ENCODE results near the gene PLA2G4A.

The PLA2G4A gene

DNA sequence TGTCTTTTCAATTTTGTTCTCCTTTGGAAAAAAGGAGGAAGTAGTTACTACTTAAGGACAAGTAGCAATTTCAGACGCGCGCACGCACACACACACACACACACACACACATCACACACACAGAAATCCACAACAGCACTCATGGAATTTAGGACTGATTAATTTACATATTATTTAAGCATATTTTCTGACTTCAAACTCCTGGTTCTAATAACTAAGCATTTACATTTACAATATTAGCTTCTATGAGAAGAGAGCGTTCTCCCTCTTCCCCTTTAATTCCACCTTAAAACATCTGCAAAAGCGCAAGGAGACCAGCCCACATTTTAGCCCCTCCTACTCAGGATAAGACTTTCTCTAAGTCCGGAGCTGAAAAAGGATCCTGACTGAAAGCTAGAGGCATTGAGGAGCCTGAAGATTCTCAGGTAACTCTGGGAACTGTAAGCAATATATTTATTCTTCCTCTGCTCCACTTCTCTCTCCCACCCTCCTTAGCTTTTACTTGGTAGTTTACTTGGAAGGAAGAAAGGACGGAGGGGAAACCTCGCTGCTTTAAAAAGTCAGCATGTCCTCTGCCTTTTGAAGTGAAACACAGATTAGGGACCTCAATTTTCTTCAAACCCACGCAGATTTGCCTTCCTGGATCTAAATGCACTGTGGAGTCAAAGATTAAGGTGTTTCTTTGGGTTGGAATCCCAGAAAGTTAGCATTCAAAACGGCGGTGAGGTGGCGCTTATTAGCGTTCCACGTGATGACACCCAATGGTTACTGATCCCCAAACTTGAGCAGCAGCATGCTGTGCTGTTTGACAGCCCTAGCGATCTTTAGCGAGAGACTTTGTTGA, at the start of gene PLA2G4A:
Gene PLA2G4A, plus strand, starts transcription at position 339 of the 844 bp plus-strand sequence. CDS start 25,406 bp downstream, outside the sequence.
- FAIRE-seq (no peak), DNase-seq (ENCODE audit: low spot score) (peak; percentile 51)

DNA sequence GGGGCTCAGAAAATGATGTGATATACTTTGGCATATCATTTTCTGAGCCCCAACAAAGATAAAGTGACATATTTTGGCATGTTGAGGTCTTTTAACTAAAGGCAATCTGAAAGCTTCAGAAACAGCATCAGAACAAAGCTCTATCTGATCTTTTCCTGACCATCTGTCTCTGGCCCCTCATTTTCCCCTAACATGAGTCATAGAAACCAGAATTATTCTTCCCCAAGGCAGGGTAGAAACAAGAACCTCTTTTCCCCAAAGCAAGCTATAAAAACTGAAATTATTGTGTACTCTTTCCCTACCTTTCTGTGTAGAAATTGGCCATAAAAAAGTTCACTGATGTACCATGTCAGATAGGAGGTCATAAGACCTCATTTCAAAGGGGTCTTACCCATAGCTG, 48.7 kb upstream of the PLA2G4A start:
- DNase-seq (ENCODE audit: low spot score) (no peak), FAIRE-seq (no peak)

GRCh38 chr1:186781730-186782129, 47.0 kb upstream of the PLA2G4A start:
- FAIRE-seq (no peak), DNase-seq (ENCODE audit: low spot score) (no peak)

GRCh38 chr1:186782791-186783190, 46.0 kb upstream of the PLA2G4A start:
- no peak for DNase-seq (ENCODE audit: low spot score)
- FAIRE-seq: no peak

DNA sequence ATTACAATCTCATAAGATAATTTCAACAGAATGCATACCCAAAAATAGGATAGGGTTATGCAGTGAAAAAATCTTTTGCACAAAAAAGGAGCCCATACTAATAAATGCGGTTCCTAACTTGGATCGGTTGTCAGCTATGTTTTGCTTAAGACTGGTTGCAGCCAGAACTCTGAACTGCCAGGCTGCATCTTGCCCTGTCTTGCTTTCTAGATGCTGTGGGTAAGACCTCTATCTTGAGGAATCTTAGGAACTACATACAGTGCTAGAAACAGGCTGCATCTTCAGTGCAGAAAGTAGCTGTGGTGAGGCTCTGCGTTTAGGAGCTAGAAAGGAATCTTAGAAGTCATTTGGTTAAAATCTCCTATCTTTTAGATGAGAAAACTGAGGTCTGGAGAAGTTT, 45.6 kb upstream of the PLA2G4A start:
- DNase-seq (ENCODE audit: low spot score) (no peak), FAIRE-seq (no peak)

- DNase-seq (ENCODE audit: low spot score) (no peak), FAIRE-seq (no peak)
Measured at GRCh38 chr1:186785503-186785902, 43.2 kb upstream of the PLA2G4A start.

DNA sequence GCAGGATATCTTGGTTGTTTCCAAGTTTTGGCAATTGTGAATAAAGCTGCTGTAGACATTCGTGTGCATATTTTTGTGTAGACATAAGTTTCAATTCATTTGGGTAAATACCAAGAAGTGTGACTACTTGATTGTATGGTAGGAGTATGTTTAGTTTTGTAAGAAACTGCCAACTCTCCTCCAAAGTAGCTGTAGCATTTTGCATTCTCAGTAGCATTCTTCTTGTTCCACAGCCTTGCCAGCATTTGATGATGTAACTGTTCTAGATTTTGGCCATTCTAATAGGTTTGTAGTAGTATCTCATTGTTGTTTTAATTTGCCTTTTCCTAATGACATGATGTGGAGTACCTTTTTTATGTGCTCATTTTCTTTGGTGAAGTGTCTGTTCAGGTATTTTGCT, 38.6 kb upstream of the PLA2G4A start:
- no peak for FAIRE-seq

GRCh38 chr1:186792870-186793581, 35.7 kb upstream of the PLA2G4A start:
- DNase-seq (ENCODE audit: low spot score): peak; percentile 8
- no peak for FAIRE-seq

More for the DNA sequence above, 38.6 kb upstream of the PLA2G4A start:
- DNase-seq (ENCODE audit: low spot score): no peak

DNA sequence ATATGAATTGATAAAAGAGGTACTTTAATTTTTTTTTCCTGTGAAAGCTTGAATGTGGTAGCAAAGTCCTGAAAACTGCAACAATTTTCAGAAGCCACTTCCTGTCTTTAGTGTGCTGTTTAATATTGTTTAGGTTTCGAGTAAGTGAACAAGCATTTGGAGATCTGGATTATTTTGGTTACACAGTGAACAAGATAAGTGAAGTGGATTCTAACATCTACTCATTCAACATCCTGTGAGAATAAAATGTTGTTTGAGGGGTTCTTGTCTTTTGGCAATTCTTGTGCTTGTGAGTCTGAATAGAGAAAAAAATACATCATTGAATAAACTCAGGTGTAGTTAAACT, 35.2 kb upstream of the PLA2G4A start:
- FAIRE-seq: no peak
- no peak for DNase-seq (ENCODE audit: low spot score)

DNA sequence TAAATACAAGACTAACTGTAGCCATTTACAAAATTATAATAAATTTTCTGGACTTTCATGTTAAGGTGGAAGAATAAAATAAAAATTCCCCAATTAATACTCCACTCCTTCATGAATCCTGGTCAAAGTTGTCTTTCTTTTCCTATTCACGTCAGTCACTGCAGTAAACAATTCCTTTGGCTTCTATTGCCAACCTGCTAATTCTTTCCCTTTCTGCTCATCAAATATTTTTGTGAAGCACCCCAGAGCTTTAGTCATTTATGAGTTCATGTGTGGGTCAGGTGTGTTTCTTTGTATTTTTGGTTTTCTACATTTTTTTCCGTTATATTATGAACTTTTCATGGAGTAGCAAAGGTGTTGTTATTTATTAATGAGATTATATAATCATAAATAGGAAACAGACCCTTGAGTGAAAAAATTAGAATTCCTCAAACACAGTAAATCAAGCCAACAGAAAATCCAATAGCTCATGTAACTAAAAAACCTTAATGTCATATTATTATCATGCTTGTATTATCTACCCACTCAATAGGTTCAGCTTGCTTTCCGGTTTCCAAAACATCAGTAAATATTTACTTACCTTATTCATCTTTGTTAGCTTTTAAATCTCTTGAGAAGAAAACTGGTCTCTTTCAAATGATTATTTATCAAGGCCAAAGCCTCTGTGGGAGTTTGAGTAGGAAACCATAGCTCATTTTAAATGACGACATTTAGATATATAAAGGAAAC, 29.6 kb upstream of the PLA2G4A start:
- no peak for FAIRE-seq
- DNase-seq (ENCODE audit: low spot score): no peak

DNA sequence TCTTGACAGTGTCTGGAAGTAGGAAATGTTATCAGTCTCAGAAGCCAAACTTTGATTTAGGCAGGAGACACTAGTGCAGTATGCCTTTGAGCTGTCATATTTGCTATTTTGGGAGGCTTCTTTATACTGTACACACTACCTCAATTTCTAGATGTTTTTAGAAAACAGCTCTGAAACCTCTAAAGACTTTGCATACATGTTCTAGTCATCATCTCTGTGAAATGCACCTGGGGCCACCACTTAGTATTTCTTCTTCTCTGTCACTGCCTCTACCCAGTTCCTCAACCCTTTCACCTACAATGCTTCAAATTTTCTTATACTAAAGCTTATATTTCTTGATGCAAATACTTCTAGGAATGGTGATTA, 29.1 kb upstream of the PLA2G4A start:
- DNase-seq (ENCODE audit: low spot score): no peak
- no peak for FAIRE-seq

GRCh38 chr1:186802388-186802787, 26.4 kb upstream of the PLA2G4A start:
- no peak for FAIRE-seq
- DNase-seq (ENCODE audit: low spot score): no peak

DNA sequence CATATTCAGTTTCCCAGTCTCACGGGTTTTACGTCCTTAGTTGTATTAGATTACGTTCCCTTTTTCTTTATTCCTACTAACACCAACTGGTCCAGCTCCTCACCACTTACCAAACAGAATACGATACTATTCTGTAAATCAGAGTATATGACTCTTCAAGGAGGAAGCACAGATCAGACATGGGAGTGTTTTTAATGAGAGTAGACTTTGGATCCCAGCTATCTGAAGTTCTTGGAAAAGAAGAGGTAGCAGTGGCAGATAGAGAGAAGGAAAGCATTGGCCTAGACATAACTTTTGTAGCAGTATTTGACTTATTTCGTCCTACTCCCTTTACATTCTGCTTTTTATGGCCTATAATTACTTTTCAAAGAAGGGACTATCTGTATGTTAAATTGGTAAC, 24.1 kb upstream of the PLA2G4A start:
- no peak for DNase-seq (ENCODE audit: low spot score)
- FAIRE-seq: no peak

GRCh38 chr1:186806477-186806876, 22.3 kb upstream of the PLA2G4A start:
- FAIRE-seq (no peak), DNase-seq (ENCODE audit: low spot score) (peak; percentile 11)

GRCh38 chr1:186807163-186807562, 21.6 kb upstream of the PLA2G4A start:
- no peak for DNase-seq (ENCODE audit: low spot score)
- FAIRE-seq: no peak

DNA sequence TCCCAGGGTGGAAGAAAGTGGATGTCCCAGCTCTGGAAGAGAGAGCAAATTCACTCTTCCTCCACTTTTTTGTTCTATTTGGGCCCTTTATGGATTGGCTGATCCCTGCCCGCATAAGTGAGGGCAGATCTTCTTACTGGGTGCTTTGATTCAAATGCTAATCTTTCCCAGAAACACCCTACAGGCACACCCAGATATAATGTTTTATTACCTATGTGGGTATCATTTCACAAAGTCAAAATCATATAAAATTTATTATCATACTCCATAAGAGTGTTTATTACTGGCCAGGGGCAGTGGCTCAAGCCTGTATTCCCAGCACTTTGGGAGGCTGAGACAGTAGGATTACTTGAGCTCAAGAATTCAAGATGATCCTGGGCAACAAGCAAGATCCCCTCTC, 16.9 kb upstream of the PLA2G4A start:
- FAIRE-seq (no peak), DNase-seq (ENCODE audit: low spot score) (no peak)

DNA sequence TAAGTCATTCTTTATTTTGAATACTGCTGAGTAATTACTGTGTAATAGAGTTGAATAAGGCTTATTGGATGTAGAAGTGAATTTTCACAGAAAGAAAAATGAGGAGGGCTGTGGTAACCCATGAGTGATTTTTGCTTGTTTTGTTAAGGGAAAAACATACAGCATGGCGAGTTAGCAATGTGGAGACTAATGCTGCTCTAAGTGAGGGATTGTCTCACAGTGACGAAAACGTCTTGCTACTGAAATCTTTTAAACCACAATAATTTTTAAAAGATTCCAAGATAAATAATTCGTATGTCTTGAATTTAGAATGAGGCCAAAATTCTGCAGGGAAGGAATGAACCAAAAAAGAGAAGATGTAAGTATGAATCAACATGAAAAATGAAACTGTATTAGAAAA, 16.2 kb upstream of the PLA2G4A start:
- FAIRE-seq (no peak), DNase-seq (ENCODE audit: low spot score) (no peak)

DNA sequence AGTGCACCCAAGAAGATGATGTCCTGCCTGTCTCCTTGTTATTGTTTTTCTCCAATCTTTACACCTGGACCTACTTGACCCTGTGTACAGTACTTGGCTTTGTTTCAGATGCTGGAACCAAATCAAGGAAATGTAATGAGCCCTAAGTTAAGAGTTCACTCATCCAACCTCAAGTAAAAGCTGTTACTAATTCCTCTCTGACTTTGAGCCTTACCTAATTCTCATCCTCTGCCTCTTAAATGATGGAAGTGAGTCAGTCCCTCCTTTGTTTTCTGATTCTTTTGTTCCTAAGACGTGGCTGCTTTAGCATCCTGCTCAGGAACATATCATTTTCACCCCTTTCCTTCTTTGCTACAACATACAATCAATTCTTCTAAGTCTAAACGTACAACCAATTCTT, 15.3 kb upstream of the PLA2G4A start:
- FAIRE-seq (no peak), DNase-seq (ENCODE audit: low spot score) (no peak)

GRCh38 chr1:186819126-186819525, 9.6 kb upstream of the PLA2G4A start:
- FAIRE-seq (no peak), DNase-seq (ENCODE audit: low spot score) (no peak)

- DNase-seq (ENCODE audit: low spot score) (no peak), FAIRE-seq (no peak)
Measured at GRCh38 chr1:186819563-186819962, 9.2 kb upstream of the PLA2G4A start.

DNA sequence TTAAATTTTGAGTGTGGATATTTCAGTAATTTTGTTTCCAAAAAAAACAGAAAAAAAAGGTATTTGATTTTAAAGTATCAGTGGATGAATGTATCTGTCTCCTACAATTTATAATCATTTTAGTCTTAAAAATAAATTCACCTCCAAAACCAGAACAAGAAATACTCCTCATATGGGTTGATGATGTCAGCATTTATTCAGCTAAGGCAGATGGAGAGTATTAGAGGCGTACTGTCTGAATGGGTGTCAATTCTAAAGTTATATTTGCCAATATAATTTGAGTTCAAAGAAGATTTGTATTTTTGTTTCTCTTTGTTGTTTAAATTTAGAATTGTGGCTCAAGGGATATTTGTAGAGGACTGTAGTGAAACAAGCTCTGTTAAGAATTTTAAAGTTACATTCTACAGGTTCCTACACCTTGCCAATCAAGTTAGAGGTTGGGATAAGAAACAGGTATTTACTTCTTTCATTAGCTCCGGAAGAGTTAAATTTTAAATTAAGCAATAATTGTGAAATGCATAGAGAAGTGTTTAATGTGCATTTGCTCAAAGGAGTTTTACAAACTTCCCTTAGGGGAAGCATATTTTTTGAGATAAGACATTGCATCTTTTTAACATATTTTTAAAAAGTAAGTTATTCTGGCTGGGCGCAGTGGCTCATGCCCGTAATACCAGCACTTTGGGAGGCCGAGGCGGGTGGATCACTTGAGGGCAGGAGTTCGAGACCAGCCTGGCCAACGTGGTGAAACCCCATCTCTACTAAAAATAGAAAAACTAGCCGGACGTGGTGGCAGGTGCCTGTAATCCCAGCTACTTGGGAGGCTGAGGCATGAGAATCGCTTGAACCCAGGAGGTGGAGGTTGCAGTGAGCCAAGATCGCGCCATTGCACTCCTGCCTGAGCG, 1.2 kb downstream of the PLA2G4A start:
- FAIRE-seq: no peak
- no peak for DNase-seq (ENCODE audit: low spot score)

Measured in urothelium cell line (cell line).